NCI-H2227 (cell line): ENCODE data around the gene CREB3L1.
A peak's percentile ranks its signal among the peaks of the same experiment; 100 is the strongest.

ENCODE experiments used
- DNase-seq: peaks from one replicate; lab custom pipeline; 2025; ENCODE audit not compliant: unreplicated experiment; lab: John Stamatoyannopoulos, UW

CREB3L1 gene

GRCh38 chr11:46342239-46342638, 64.8 kb downstream of the CREB3L1 start:
- DNase-seq: no peak

GRCh38 chr11:46343520-46343919, 66.1 kb downstream of the CREB3L1 start:
- no peak for DNase-seq

GRCh38 chr11:46345131-46345597, 67.7 kb downstream of the CREB3L1 start:
- DNase-seq: no peak

- DNase-seq: no peak
These were observed 68.5 kb downstream of the CREB3L1 start for GRCh38 chr11:46345881-46346484.

DNA sequence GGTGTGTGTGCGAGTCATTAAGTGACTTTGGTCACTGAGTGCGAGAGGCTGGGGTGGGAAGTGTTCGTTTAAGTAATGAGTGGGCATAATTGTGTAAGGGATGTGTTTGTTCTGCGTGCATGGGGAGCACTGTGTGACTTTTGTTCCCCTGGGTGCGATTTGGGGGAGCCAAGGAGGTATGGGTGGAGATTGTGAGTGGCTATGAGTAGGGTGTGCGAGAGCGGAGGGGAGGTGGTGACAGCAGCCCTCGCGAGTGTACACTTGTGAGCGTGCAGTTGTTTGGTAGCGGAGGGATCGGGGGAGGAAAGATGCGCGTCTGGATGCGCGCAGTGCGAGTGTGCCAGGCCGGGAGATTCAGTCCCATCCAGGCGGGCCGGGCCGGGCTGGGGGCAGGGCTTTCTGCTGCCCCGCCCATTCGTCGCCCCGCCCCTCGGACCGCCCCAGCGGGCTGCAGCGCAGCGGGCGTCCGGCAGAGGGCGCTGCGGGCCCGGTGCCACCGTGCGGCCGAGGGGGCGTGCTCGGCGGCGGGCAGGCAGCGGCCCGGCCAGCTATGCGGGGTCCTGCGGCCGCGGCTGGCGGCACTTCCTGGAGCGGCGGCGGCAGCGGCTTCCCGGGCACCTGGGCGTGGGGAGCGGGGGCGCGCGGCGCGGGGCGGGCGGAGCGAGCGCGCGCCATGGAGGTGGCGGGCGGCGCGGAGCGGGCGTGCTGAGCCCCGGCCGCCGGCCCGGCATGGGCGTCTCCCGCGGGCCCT, 69.6 kb downstream of the CREB3L1 start, which contains the start of gene DGKZ:
Gene DGKZ (plus strand): TSS at position 578 of the 751 bp plus-strand sequence. CDS start 197 bp downstream, outside the sequence.
- peak; percentile 90 for DNase-seq

- DNase-seq: no peak
These were observed 70.3 kb downstream of the CREB3L1 start for GRCh38 chr11:46347637-46348311.

DNA sequence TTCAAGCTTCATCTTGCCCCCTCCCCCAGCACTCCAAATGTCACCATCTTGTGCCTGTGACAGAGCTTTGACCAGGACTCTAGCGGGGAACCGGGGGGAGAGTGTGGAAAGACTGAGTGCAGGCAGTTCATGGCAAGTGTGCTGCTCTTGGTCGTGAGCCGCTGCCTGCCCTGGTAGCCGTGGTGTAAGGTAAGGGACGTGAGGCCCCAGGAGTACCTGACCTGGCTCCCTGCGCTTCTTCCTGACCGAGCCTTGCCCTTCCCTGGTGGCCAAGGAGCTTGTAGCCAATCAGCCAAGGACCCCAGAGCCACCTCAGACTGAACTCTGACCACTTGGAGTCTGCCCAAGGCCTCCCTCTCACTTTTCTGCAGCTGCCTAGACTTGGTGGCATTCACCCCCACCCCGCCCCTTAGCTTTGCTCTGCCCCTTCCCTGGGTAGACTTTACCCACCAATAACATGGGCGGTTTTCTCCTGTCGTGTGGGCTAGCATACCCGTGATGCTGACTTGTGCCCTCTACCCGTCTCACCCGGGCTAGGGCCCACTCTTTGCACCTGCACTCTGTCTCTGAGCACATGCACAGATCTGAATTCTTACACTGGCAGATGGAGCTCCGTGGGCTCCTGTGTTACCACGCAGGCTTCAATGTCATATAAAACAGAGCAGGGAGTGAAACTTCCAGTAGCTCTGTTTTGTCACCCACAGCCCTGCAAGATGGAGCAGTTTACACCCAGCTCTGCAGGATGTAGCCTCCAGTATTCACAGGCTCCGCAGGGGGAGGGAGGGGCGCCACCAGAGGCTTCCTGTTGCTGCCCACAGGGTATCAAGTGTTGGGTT, 71.3 kb downstream of the CREB3L1 start:
- DNase-seq: no peak

DNA sequence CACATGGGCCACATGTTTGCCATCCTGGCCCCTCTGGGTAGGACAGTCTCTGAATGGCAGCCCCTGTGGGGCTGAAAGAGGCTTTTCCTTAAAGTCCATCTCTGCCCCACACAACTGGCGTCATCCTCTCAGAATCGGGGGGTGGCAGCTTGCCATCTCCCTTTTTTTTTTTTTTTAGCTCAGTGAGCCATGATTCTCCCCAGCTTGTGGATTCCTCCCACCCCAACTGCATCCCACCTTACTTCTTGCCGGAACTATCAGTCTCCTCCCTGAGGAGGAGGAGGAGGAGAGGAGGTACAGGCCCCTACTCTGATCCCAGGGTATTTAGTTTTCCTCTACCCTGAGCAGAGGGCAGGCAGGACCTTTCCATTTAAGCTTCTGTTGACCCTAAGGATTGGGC, 73.2 kb downstream of the CREB3L1 start:
- no peak for DNase-seq

GRCh38 chr11:46351148-46351547, 73.7 kb downstream of the CREB3L1 start:
- DNase-seq: no peak

DNA sequence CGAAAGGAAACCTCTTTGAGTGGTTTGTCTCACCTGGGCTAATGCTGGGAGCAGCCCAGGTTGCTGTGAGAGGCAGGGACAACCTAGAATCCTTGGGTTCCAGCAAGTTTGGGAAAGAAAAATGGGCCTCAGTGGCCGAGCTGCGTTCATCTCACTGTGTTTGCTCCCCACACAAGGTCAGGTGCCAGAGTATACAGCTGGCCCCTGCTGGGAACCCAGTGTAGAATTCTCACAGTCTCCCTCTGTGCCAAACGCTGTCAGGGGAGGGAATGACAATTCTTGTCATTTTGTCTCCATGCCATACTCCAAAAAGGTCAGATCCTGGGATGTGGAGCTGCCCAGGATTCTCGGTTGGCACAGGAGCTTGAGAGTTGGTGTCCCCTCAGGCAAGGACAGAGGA, 74.1 kb downstream of the CREB3L1 start:
- DNase-seq: no peak

DNA sequence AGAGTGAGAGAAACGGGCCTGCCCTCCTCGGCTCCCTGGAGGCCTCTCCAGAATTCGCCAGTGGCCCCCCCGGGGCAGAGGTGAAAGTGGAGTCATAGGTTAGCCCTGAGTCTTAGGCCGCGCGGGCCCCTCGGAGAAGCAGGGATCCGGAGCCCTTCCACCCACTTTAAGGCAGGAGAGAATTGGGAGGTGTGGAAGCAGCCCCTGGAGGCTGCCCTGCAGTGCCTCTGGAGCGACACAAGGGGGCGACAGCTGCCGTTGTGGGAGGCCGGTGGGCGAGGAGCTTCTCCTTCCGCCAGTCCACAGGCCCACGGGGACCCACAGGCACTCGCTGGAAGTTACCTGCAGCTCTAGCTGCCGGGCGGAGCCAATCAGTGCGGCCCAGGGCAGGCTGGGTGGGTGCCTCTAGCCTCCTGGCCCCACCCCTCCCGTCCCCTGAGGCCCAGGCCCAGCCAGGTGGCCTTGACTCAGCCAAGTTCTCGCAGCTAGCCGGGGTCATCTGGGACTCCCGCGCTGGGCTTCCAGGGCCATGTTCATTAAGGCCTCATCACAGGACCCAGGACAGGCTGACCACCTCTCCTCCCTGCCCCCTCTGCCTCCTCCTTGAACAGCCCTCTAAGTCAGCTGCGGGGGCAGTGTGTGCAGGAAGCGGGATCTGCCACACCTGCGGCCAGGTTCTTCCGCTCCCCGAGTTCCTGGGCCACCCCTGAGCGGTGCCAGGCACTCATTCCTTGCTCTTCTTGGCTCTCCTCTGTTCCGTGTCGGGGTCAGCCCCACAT, 74.8 kb downstream of the CREB3L1 start:
- DNase-seq: peak; percentile 51

DNA sequence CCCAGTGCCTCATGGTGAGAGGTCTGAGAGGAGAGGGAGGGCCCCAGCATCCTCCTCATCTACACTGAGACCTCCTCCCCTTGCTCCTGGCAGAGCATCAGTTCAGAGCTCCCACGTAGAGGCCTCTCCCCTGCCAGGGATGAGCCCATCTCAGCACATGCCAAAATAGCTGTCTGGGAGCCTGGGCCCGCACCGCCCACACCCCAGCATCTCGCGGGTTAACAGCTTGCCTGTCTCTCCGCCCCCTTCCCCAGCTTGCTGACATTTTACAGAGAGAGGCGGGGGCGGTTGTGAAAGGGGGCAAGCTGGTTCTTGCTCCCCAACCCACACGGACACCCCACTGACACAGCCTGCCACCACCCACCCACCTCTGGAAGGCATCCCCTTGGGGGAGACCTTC, 76.2 kb downstream of the CREB3L1 start:
- DNase-seq: peak; percentile 31

GRCh38 chr11:46356924-46357482, 79.5 kb downstream of the CREB3L1 start:
- no peak for DNase-seq

GRCh38 chr11:46357483-46357936, 80.0 kb downstream of the CREB3L1 start:
- DNase-seq: no peak

DNA sequence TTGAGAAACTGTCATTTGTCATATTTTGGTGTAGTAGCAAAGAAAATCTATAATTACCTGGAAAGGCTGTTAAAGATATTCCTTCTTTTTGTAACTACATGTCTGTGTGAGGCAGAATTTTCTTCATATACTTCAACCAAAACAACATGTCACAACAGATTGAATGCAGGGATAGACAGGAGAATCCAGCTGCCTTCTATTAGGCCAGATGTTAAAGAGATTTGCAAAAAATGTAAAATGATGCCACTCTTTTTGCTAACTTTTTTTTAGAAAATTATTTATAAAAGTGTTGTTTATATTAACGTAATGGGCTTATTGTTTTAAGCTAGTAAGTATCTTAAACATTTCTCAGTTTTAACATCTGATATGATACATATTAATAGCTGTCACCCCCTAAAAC, 82.5 kb downstream of the CREB3L1 start:
- no peak for DNase-seq

GRCh38 chr11:46360878-46361277, 83.4 kb downstream of the CREB3L1 start:
- DNase-seq: no peak

- peak; percentile 77 for DNase-seq
These were observed 84.1 kb downstream of the CREB3L1 start for GRCh38 chr11:46361283-46362155.

GRCh38 chr11:46362156-46363030, 84.9 kb downstream of the CREB3L1 start:
- DNase-seq: no peak
